Peyer's patch (tissue), 4 donors: ENCODE measurements around the gene MTCL1.

Experiments used
- CTCF ChIP-seq, 6 experiments: fragments of 450-650 bp in 4 of 6; fragments of 200-600 bp in 2 of 6; sonication (generic) in 1 of 6; IDR thresholded peaks; one replicate each; pipeline ENCODE4 v1.5.1; 2017 to 2019; ENCODE audit warnings: antibody characterized with exemption in 6 of 6, mild to moderate bottlenecking in 3 of 6, moderate library complexity in 1 of 6
- POLR2A ChIP-seq, 2 donors: fragments of 450-650 bp; IDR thresholded peaks; one replicate each; pipeline ENCODE4 v1.5.1; 2017; ENCODE audit warnings: antibody characterized with exemption in 2 of 2, mild to moderate bottlenecking in 2 of 2, moderate library complexity in 2 of 2

GRCh38 chr18:8854962-8855361 is 149.6 kb downstream of the MTCL1 start:
- TF ChIP-seq CTCF (IDR thresholded peaks at IDR 0.05) = no peak
- no peak for TF ChIP-seq POLR2A (IDR thresholded peaks at IDR 0.05)
